GM18499 (cell line): Measurements from ENCODE around the gene RPL27.

Experiments
- ATAC-seq: cut with Tn5 transposase; IDR thresholded peaks from one replicate; pipeline ENCODE4 v1.9.1; 2021; ENCODE audit warnings: moderate number of reproducible peaks; ENCODE audit not compliant: insufficient read depth, unreplicated experiment

The RPL27 gene

DNA sequence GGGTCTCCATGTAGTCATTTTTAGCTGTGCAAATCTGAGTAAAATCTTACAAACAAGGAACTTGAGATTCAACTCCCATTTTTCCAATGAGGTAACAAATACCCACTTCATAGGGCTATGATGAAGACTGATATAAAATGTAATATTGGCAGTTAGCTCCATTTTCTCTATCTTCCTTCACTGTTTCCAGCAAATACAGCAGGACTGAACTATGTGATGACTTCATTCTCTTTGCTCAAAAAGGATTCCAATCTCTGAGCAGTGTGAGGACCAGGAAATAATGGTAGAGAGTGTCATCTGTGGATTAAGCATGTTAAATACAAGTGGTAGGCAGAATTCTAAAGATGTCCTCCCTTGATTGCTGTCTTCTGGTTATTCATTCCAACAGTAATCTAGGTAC lies 45.1 kb downstream of the RPL27 start:
- ATAC-seq = no peak

DNA sequence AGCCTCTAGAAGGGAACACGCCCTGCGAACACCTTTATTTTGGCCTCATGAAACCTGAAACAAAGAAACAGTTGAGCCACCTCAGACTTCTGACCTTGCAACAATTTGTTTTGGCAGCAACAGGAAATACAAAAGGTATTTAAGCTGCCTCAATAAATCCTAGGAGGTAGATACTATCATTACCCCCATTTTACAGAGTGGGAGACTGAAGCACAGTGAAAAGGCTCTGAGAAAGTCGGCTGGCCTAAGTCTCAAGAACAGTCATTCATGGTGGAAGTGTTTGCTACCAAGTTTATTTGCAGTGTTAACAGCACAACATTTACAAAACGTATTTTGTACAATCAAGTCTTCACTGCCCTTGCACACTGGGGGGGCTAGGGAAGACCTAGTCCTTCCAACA lies 45.8 kb downstream of the RPL27 start:
- ATAC-seq = no peak

DNA sequence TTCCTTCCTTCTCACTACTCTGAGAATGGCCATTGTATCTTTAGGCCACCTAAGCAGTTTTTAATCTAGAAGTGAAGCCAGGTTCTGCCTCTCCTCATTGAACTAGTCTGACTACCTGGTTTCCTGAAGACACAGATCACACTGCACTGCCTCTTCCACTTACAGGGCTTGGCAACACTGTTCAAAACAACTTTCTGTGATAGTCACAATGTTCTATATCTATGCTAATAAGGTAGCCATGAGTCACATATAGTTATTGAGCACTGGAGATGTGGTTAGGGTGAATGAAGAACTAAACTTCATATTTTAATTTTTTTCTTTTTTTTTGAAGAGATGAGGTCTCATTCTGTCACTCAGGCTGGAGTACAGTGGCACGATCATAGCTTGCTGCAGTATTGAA lies 53.8 kb downstream of the RPL27 start:
- ATAC-seq = no peak
